K562 (cell line): ENCODE measurements around the gene LMTK2.

ENCODE experiments used
- MAZ ChIP-seq, 2 experiments: fragments of 450-650 bp in 1 of 2; sonication (generic) in 1 of 2; formaldehyde crosslinking; IDR thresholded peaks in 1 of 2; conservative IDR thresholded peaks in 1 of 2; 2 replicates each; pipeline versions ENCODE4 v1.4.0 to v1.5.0; 2020; ENCODE audit warnings: mild to moderate bottlenecking in 1 of 2, missing genetic modification reagents in 1 of 2
- NR2C2 ChIP-seq, 2 experiments: fragments of 200-800 bp in 1 of 2; sonication (Bioruptor generic) in 1 of 2; sonication (generic) in 1 of 2; formaldehyde crosslinking in 1 of 2; IDR thresholded peaks; 2 replicates each; pipeline versions ENCODE4 v1.6.1 to v1.8.0; 2016 to 2022; ENCODE audit warnings: mild to moderate bottlenecking in 1 of 2, missing compliant biosample characterization in 1 of 2, missing genetic modification characterization in 1 of 2, missing genetic modification reagents in 1 of 2
- SMAD1 ChIP-seq: fragments of 150-350 bp; IDR thresholded peaks from 2 replicates; pipeline ENCODE4 v1.6.1; 2014; ENCODE audit warnings: low read length, low read depth; ENCODE audit not compliant: partially characterized antibody
- SNIP1 ChIP-seq: fragments of 450-650 bp; IDR thresholded peaks from 2 replicates; pipeline ENCODE4 v1.7.1; 2017; ENCODE audit warnings: low read depth, mild to moderate bottlenecking
- ZNF274 ChIP-seq: IDR thresholded peaks from 2 replicates; pipeline ENCODE4 v1.6.1; 2011; ENCODE audit warnings: low read depth, mild to moderate bottlenecking, low read length, moderate library complexity, borderline replicate concordance
- TF ChIP-seq, protein P1 (sequence below): sonication (generic); formaldehyde crosslinking; IDR thresholded peaks from 2 replicates; pipeline ENCODE4 v1.9.0; 2022; ENCODE audit warnings: mild to moderate bottlenecking, missing genetic modification reagents
- TF ChIP-seq, protein P2 (sequence below): fragments of 450-650 bp; IDR thresholded peaks from 2 replicates; pipeline ENCODE4 v1.7.1; 2018; ENCODE audit warnings: mild to moderate bottlenecking, low read depth; ENCODE audit not compliant: partially characterized antibody
- TF ChIP-seq, protein P3 (sequence below): fragments of 450-650 bp; formaldehyde crosslinking; IDR thresholded peaks from 2 replicates; pipeline ENCODE4 v1.4.0; 2022; ENCODE audit warnings: mild to moderate bottlenecking, moderate library complexity
- TF ChIP-seq, protein P4 (sequence below), 3 experiments: IDR thresholded peaks in 2 of 3; conservative IDR thresholded peaks in 1 of 3; 2 replicates each; pipeline ENCODE4 v1.5.1; 2011 to 2012; ENCODE audit warnings: low read length in 3 of 3, mild to moderate bottlenecking in 3 of 3, control low read depth in 2 of 3, improper control_type of control experiment in 1 of 3, inconsistent platforms in 1 of 3, low read depth in 1 of 3, mixed read lengths in 1 of 3, moderate library complexity in 1 of 3; ENCODE audit not compliant: insufficient read depth in 2 of 3
- TF ChIP-seq, protein P5 (sequence below): sonication (generic); formaldehyde crosslinking; IDR thresholded peaks from 2 replicates; pipeline ENCODE4 v1.8.0; 2022; ENCODE audit warnings: mild to moderate bottlenecking, missing genetic modification reagents

DNA sequence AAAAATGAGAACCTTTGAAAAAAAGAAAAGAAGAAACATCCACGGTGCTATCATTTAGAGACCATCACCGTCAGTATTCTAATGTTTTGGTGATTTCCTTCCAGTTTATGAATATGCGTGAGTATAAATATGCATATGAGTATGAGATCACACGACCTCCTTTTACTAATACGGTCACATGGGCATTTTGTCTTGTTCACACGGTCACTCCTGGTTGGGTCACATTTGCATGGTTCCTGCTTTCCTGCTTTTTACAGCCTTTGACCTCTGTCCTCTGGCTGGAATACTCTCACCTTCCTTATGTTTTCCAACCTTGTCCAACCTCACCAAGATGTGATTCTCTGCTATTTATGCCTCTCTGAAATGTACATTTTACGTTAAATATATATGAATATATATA, 25.3 kb upstream of the LMTK2 start:
- no peak for TF ChIP-seq ZNF274
- TF ChIP-seq, protein P1, sequence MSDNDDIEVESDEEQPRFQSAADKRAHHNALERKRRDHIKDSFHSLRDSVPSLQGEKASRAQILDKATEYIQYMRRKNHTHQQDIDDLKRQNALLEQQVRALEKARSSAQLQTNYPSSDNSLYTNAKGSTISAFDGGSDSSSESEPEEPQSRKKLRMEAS (CRISPR knock-in tag) = no peak
- no peak for TF ChIP-seq MAZ (CRISPR knock-in tag; conservative IDR thresholded peaks at IDR 0.05 in 1 of 2, IDR thresholded peaks at IDR 0.05 in 1 of 2)
- no peak for TF ChIP-seq SMAD1
- no peak for TF ChIP-seq NR2C2 (CRISPR knock-in tag; IDR thresholded peaks at IDR 0.05)
- no peak for TF ChIP-seq NR2C2 (tag; IDR thresholded peaks at IDR 0.05)
- TF ChIP-seq, protein P2, sequence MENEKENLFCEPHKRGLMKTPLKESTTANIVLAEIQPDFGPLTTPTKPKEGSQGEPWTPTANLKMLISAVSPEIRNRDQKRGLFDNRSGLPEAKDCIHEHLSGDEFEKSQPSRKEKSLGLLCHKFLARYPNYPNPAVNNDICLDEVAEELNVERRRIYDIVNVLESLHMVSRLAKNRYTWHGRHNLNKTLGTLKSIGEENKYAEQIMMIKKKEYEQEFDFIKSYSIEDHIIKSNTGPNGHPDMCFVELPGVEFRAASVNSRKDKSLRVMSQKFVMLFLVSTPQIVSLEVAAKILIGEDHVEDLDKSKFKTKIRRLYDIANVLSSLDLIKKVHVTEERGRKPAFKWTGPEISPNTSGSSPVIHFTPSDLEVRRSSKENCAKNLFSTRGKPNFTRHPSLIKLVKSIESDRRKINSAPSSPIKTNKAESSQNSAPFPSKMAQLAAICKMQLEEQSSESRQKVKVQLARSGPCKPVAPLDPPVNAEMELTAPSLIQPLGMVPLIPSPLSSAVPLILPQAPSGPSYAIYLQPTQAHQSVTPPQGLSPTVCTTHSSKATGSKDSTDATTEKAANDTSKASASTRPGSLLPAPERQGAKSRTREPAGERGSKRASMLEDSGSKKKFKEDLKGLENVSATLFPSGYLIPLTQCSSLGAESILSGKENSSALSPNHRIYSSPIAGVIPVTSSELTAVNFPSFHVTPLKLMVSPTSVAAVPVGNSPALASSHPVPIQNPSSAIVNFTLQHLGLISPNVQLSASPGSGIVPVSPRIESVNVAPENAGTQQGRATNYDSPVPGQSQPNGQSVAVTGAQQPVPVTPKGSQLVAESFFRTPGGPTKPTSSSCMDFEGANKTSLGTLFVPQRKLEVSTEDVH = no peak
- TF ChIP-seq SNIP1 = no peak
- TF ChIP-seq, protein P3, sequence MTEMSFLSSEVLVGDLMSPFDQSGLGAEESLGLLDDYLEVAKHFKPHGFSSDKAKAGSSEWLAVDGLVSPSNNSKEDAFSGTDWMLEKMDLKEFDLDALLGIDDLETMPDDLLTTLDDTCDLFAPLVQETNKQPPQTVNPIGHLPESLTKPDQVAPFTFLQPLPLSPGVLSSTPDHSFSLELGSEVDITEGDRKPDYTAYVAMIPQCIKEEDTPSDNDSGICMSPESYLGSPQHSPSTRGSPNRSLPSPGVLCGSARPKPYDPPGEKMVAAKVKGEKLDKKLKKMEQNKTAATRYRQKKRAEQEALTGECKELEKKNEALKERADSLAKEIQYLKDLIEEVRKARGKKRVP (CRISPR knock-in tag) = no peak
- TF ChIP-seq, protein P4, sequence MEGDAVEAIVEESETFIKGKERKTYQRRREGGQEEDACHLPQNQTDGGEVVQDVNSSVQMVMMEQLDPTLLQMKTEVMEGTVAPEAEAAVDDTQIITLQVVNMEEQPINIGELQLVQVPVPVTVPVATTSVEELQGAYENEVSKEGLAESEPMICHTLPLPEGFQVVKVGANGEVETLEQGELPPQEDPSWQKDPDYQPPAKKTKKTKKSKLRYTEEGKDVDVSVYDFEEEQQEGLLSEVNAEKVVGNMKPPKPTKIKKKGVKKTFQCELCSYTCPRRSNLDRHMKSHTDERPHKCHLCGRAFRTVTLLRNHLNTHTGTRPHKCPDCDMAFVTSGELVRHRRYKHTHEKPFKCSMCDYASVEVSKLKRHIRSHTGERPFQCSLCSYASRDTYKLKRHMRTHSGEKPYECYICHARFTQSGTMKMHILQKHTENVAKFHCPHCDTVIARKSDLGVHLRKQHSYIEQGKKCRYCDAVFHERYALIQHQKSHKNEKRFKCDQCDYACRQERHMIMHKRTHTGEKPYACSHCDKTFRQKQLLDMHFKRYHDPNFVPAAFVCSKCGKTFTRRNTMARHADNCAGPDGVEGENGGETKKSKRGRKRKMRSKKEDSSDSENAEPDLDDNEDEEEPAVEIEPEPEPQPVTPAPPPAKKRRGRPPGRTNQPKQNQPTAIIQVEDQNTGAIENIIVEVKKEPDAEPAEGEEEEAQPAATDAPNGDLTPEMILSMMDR (IDR thresholded peaks at IDR 0.05 in 2 of 3, conservative IDR thresholded peaks at IDR 0.05 in 1 of 3; ENCODE audit: insufficient read depth in 2 of 3, low read depth in 1 of 3, low read length in 3 of 3) = no peak
- TF ChIP-seq, protein P5, sequence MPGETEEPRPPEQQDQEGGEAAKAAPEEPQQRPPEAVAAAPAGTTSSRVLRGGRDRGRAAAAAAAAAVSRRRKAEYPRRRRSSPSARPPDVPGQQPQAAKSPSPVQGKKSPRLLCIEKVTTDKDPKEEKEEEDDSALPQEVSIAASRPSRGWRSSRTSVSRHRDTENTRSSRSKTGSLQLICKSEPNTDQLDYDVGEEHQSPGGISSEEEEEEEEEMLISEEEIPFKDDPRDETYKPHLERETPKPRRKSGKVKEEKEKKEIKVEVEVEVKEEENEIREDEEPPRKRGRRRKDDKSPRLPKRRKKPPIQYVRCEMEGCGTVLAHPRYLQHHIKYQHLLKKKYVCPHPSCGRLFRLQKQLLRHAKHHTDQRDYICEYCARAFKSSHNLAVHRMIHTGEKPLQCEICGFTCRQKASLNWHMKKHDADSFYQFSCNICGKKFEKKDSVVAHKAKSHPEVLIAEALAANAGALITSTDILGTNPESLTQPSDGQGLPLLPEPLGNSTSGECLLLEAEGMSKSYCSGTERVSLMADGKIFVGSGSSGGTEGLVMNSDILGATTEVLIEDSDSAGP (CRISPR knock-in tag) = no peak
